HCT116 (cell line): Measurements from ENCODE around the gene NET1. TPM values are rescaled to one million over a fixed set of nuclear protein-coding genes. Genes with fewer than 3 reads are reported as not detected.

Source experiments
- ATAC-seq: fragments of 200-7000 bp; cut with Tn5 transposase; 2 replicates; pipeline ENCODE4 v1.9.1; 2020; ENCODE audit warnings: mild to moderate bottlenecking, moderate library complexity
- BruUV-seq: library from RNA; stranded (reverse); fragments of 400-500 nt; replicated peaks from 2 replicates; lab custom pipeline; 2021; lab: Mats Ljungman, UMichigan
- CTCF ChIA-PET: fragments of 300-600 bp; sonication (Branson Sonifier 250); formaldehyde crosslinking; loops from one replicate; lab custom pipeline; 2021; ENCODE audit warnings: antibody characterized with exemption; lab: Charles Lee
- POLR2A ChIA-PET: fragments of 300-600, 350-600 bp; sonication (Branson Sonifier 250); formaldehyde crosslinking; loops from one replicate; lab custom pipeline; 2021; ENCODE audit warnings: antibody characterized with exemption; lab: Charles Lee
- RAD21 ChIA-PET, 2 experiments: fragments of 300-600 bp; sonication (Branson Sonifier 250); formaldehyde crosslinking; loops; one replicate each; lab custom pipeline; 2023; ENCODE audit warnings: low total read pairs in 2 of 2; ENCODE audit not compliant: uncharacterized antibody in 2 of 2, unreplicated experiment in 2 of 2, low non-redundant PET in 1 of 2; lab: Charles Lee
- DNase-seq: peaks from one replicate; pipeline ENCODE4 v3.0.0-alpha.2; 2010; ENCODE audit warnings: low read depth, low spot score
- H2AFZ ChIP-seq: fragments of 200-600 bp; shearing (Covaris generic), sonication (generic); 2 replicates; pipeline ENCODE4 v1.6.1; 2017; ENCODE audit warnings: low read depth, mixed run types, mixed read lengths, antibody characterized with exemption, low read length; ENCODE audit not compliant: poor library complexity, severe bottlenecking
- H3K27ac ChIP-seq: 2 replicates; pipeline ENCODE4 v1.5.1; 2012; ENCODE audit warnings: low read depth, low read length
- H3K27me3 ChIP-seq: fragments of 200-600 bp; sonication (generic); 2 replicates; pipeline ENCODE4 v1.6.1; 2016; ENCODE audit warnings: mixed run types, low read length, mixed read lengths; ENCODE audit not compliant: insufficient read depth
- H3K36me3 ChIP-seq, 2 experiments: fragments of 200-500 bp in 1 of 2; fragments of 200-600 bp in 1 of 2; sonication (Bioruptor generic) in 1 of 2; sonication (generic) in 1 of 2; 2 replicates each; pipeline versions ENCODE4 v1.5.1 to v1.6.1; 2014 to 2016; ENCODE audit warnings: low read length in 2 of 2, inconsistent platforms in 1 of 2, mixed read lengths in 1 of 2, mixed run types in 1 of 2; ENCODE audit not compliant: insufficient read depth in 2 of 2, control insufficient read depth in 1 of 2
- H3K4me1 ChIP-seq, 2 experiments: fragments of 200-600 bp in 1 of 2; sonication (generic) in 1 of 2; 2 replicates each; pipeline versions ENCODE4 v1.5.1 to v1.6.1; 2012 to 2017; ENCODE audit warnings: low read length in 2 of 2, inconsistent platforms in 1 of 2, mild to moderate bottlenecking in 1 of 2, mixed read lengths in 1 of 2, mixed run types in 1 of 2, moderate library complexity in 1 of 2; ENCODE audit not compliant: insufficient read depth in 2 of 2, control insufficient read depth in 1 of 2
- H3K4me2 ChIP-seq: fragments of 200-600 bp; sonication (generic); 2 replicates; pipeline ENCODE4 v1.6.1; 2017; ENCODE audit warnings: mixed run types, low read length, mixed read lengths
- H3K4me3 ChIP-seq, 2 experiments: fragments of 200-600 bp in 1 of 2; sonication (generic) in 1 of 2; replicated peaks in 1 of 2; 2 replicates each; pipeline ENCODE4 v1.5.1; 2011 to 2016; ENCODE audit warnings: low read length in 2 of 2, control low read depth in 1 of 2, low read depth in 1 of 2, mild to moderate bottlenecking in 1 of 2, mixed read lengths in 1 of 2, mixed run types in 1 of 2
- H3K79me2 ChIP-seq: fragments of 200-600 bp; sonication (generic); 2 replicates; pipeline ENCODE4 v1.6.1; 2017; ENCODE audit warnings: mild to moderate bottlenecking, mixed run types, low read length, moderate library complexity, mixed read lengths; ENCODE audit not compliant: insufficient read depth
- H3K9ac ChIP-seq: fragments of 200-600 bp; sonication (generic); 2 replicates; pipeline ENCODE4 v1.6.1; 2016; ENCODE audit warnings: low read length, mixed read lengths
- H3K9me2 ChIP-seq: fragments of 200-600 bp; sonication (generic), shearing (Covaris generic); 2 replicates; pipeline ENCODE4 v1.6.1; 2017; ENCODE audit warnings: mixed run types, mild to moderate bottlenecking, moderate library complexity; ENCODE audit not compliant: insufficient read depth
- H3K9me3 ChIP-seq, 2 experiments: fragments of 200-500 bp in 1 of 2; fragments of 200-600 bp in 1 of 2; sonication (Bioruptor generic) in 1 of 2; sonication (generic) in 1 of 2; 2 replicates each; pipeline ENCODE4 v1.6.1; 2014 to 2017; ENCODE audit warnings: low read length in 2 of 2, mixed read lengths in 2 of 2, inconsistent platforms in 1 of 2, low read depth in 1 of 2, mild to moderate bottlenecking in 1 of 2, mixed run types in 1 of 2, moderate library complexity in 1 of 2; ENCODE audit not compliant: control insufficient read depth in 1 of 2, insufficient read depth in 1 of 2
- H4K20me1 ChIP-seq: fragments of 200-600 bp; sonication (generic), shearing (Covaris generic); 2 replicates; pipeline ENCODE4 v1.6.1; 2017; ENCODE audit warnings: mixed run types, mild to moderate bottlenecking, moderate library complexity; ENCODE audit not compliant: insufficient read depth
- CEBPB ChIP-seq: IDR thresholded peaks from 2 replicates; pipeline ENCODE4 v1.6.1; 2012; ENCODE audit warnings: low read depth
- CTCF ChIP-seq, 3 experiments: fragments of 200-600 bp in 1 of 3; sonication (generic) in 1 of 3; IDR thresholded peaks in 2 of 3; conservative IDR thresholded peaks in 1 of 3; 2 replicates each; pipeline ENCODE4 v1.5.1; 2012 to 2017; ENCODE audit warnings: low read depth in 2 of 3, low read length in 2 of 3, antibody characterized with exemption in 1 of 3, borderline replicate concordance in 1 of 3, control low read depth in 1 of 3, mild to moderate bottlenecking in 1 of 3, mixed read lengths in 1 of 3, mixed run types in 1 of 3, moderate library complexity in 1 of 3; ENCODE audit not compliant: insufficient read depth in 1 of 3
- EGR1 ChIP-seq: IDR thresholded peaks from 2 replicates; pipeline ENCODE4 v1.6.1; 2012; ENCODE audit warnings: low read depth
- ELF1 ChIP-seq: IDR thresholded peaks from 2 replicates; pipeline ENCODE4 v1.6.1; 2012; ENCODE audit warnings: low read depth, borderline replicate concordance
- POLR2A ChIP-seq: IDR thresholded peaks from 2 replicates; pipeline ENCODE4 v1.7.0; 2011; ENCODE audit warnings: borderline replicate concordance; ENCODE audit not compliant: insufficient read depth, insufficient read length; ENCODE audit errors: extremely low read depth
- RAD21 ChIP-seq: IDR thresholded peaks from 2 replicates; pipeline ENCODE4 v1.6.1; 2012; ENCODE audit warnings: low read depth, mild to moderate bottlenecking
- SRF ChIP-seq: IDR thresholded peaks from 2 replicates; pipeline ENCODE4 v1.6.1; 2012; ENCODE audit warnings: low read depth
- TCF7L2 ChIP-seq: IDR thresholded peaks from 2 replicates; pipeline ENCODE4 v1.7.0; 2011; ENCODE audit warnings: borderline replicate concordance, inconsistent platforms; ENCODE audit not compliant: insufficient read depth, insufficient read length; ENCODE audit errors: extremely low read depth
- YY1 ChIP-seq: IDR thresholded peaks from 2 replicates; pipeline ENCODE4 v1.6.1; 2011; ENCODE audit warnings: low read length, low read depth, moderate library complexity, mild to moderate bottlenecking; ENCODE audit not compliant: insufficient replicate concordance; ENCODE audit errors: extremely low read depth
- ZBTB33 ChIP-seq: IDR thresholded peaks from 2 replicates; pipeline ENCODE4 v1.6.1; 2011; ENCODE audit warnings: mild to moderate bottlenecking, low read length, moderate library complexity; ENCODE audit not compliant: insufficient replicate concordance; ENCODE audit errors: extremely low read depth
- ZFX ChIP-seq: fragments of 450-650 bp; IDR thresholded peaks from 2 replicates; pipeline ENCODE4 v1.6.1; 2017
- intact Hi-C: fragments of 100-400 bp; cut with micrococcal nuclease; formaldehyde crosslinking; loops from 2 replicates; pipeline ENCODE4 v1.10.0; 2022
- total RNA-seq: library from RNA; stranded (reverse); gene quantifications from one replicate; pipeline ENCODE4 v1.2.1, GENCODE V29; 2021; ENCODE audit not compliant: unreplicated experiment

Gene NET1
- total RNA-seq, 1 experiment from 2014 or later, result 51.2 TPM

GRCh38 chr10:5419466-5420094 is 7.2 kb downstream of the NET1 start:
- Histone ChIP-seq H3K36me3 (0 out of 4 replicates have a peak, but pooled peaks cover 0 to 7% of the 10 kb centered on the region in 2 experiments), H3K9me3 (peaks cover 3 to 4% of the 10 kb centered on the region in 2 experiments; a peak in 3 of 4 replicates), H4K20me1 (peaks cover 6% of the 10 kb centered on the region; the same call in 1 of the 2 replicates), H2AFZ (no peak overlapping the region), H3K4me3 (no peak overlapping the region), H3K27me3 (no peaks in the 10 kb centered on the region), H3K79me2 (peaks cover 100% of the 10 kb centered on the region), H3K9me2 (no peaks in the 10 kb centered on the region), H3K4me2 (no peak overlapping the region), H3K9ac (no peak overlapping the region), H3K27ac (no peak overlapping the region), H3K4me1 (no peaks in the 10 kb centered on the region)
- ATAC-seq (no peak), DNase-seq (no peak)
- intact Hi-C loops, result no loop called here
- CTCF ChIA-PET, result interaction anchor here (1.8 kb wide), 1 partner anchor 14 kb away, joined by 5 read pairs; no protein-coding TSS in a partner anchor
- TF ChIP-seq RAD21 (no peak), ZFX (no peak), SRF (no peak), YY1 (no peak), CTCF (IDR thresholded peaks at IDR 0.05 in 2 of 3, conservative IDR thresholded peaks at IDR 0.05 in 1 of 3; ENCODE audit: borderline replicate concordance in 1 of 3, insufficient read depth in 1 of 3, low read depth in 2 of 3, low read length in 2 of 3) (no peak), ZBTB33 (no peak), CEBPB (no peak), EGR1 (no peak), POLR2A (no peak), TCF7L2 (no peak), ELF1 (no peak)
- POLR2A ChIA-PET, result no interaction called here
- BruUV-seq, result no TSS peak
- RAD21 ChIA-PET, result no interaction called here
